Umbilical cord (tissue), 2 donors: ENCODE data around the gene RNF32. TPM values are rescaled to one million over a fixed set of nuclear protein-coding genes. Genes with fewer than 3 reads are reported as not detected.
"Not testable (repeated sequence)": the region's sequence is repeated elsewhere in the genome, so short reads cannot be mapped to it uniquely, and the experiment has no call there.

ENCODE experiments used
- DNase-seq: peaks from one replicate; pipeline ENCODE4 v3.0.0-alpha.2; 2015; ENCODE audit warnings: low spot score
- total RNA-seq: library from RNA; depleted of rRNA; stranded (reverse); fragments of >200 nt; gene quantifications from one replicate; pipeline ENCODE4 v1.2.3, GENCODE V29; 2014; ENCODE audit warnings: low replicate concordance; ENCODE audit not compliant: insufficient read depth

RNF32 gene
- total RNA-seq, 1 donor from 2014 or later, result not detected

DNA sequence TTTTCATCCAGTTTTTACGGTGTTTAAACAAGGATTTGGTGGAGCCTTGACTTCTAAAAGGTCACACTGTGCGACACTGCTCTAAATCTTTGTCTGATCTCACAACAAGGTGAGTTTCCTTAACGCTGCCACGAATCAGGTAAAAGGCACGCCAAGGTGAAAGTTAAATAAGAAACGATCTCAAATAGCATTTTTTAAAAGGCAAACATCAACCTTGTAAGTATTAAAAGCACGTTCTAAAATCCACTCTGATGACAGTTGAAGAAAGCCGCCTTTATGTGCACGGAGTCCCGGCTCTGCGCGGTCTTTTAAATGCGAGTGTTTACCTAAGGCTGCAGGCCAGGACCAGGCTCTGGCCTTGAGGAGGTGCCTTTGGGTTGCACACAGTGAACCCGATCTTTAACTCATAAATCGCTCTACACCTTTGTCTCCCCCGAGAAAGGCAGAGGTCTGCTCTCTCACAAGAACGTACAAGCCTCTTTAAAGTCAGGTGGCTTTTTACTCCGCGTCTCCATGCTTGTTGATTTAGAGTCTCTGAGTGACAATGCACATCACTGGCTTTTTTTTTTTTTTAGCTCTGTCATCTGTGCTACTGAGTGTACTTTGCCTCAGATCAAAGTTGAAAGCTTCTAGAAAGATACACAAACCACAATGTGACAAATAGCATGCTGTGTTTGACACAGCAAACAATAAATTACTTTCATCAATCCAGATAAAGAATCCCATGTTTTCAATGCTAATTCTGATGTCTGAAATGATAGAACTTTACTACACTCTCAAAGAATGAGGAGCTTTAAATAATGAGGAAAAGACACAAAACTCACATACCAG, 25.9 kb upstream of the RNF32 start:
- DNase-seq, result no peak

DNA sequence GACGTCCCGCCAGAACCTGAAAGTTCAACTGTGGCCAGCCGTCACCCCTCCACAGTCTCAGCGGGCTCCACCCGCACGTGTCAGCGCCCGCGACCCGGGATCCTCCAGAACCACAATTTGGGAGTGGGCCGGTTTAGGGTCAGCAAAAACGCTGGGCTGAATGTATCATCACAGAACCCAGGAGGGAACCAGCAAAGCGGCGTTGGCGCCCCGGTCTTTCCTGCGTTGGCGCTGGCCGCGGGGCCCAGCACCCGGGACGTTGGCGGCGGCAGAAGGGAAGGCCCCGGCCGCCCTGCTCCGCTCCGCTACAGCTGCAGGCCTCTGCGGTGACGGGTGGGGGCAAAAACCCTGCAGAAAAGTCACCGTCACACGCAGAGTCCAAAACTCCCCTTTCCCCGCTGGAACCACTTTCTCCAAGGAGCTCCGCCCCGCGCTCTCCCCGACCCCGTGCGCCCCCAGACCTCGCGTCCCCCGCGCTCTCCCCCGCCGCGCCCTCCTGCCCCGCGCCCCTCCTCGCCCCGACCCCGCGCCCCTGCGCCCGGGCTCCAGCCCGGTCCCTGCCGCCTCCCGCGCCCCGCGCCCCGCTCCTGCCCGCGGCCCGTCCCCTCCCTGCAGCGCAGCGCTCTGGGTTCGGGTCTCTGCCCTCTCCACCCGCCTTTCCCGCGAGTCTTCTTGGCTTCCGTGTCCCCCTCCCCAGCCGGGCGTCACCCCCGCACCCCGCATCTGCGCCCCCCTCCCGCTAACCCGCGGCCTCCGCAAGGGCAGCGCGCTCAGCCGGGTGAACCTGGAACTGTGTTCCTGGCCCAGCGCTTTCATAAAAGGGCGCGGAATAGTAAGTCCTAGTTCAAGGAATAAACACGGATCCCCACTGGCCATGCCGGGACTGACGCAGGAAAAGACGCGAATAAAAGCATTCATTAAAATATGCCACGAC, 24.0 kb upstream of the RNF32 start:
- DNase-seq, result no peak

DNA sequence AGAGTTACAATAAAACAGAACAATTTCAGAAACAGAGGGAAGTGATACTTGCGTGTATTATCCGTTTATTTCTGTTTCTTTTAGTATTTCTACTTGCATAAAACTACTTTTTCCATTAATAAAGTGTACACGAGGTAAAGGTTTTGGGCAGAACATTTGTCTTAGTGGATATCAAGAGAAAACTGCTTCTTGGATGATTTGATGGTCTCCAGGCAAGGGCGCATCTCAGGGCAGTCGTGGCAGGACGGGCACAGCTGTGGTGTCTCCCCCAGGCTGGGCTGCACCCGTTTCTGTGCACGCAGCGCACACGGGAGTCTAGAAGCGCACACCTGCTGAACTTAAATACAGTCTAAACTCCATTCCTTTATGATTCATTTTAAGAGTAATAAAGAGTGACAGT, 23.4 kb upstream of the RNF32 start:
- no peak for DNase-seq

DNA sequence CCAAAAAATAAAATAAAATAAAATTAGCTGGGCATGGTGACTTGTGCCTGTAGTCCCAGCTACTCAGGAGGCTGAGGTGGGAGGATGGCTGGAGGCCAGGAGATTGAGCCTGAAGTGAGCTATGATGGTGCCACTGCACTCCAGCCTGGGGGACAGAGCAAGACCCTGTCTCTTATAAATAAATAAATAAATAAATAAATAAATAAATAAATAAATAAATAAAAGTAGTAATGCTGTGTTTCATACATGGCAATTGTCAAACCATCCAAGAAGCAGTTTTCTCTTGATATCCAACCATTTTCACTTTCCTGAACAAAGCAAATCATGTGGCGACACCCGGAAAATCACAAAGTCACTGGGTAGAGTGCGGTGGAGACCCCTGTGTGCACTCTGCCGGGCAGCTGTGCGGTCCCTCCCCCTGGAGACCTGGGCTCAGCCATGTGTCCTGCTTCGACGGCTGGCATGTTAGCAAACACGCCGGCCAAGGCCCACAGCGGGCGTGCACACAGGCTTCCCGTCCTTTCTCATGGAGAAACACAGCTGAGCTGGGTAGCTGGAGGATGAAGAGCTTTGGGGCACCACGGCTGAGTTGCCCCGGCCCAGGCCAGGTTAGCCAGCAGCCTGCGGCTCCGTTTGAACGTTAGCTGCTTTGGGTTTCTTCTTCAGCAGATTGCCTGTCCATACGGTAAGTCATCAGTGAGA, 22.3 kb upstream of the RNF32 start:
- no peak for DNase-seq

DNA sequence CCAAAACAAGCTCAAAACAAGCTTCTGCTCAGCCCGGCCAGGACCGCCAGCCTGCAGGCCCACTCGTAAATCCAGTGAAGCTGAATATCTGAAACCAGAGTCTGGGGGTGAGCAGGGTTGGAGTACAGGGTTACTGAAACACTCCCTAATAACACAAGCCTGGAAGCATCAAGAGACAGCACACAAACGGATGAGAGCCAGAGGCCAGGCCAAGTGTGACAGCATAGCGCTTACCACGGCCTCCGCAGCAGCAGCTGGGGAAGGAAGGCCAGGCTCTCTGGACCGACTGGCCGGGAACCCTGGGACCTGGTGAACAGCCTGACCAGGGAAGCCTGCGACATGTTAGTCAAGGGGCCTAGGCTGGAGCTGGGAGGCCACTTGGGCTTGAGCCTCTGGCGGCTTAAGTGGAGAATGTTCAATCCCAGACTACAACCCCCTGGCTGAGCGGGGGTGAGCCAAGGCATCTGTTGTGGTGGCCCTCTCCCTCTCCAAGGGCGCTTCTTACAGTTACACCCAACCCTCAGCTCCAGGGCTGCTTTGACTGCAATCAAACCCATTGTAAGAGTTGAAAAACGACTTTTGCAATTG, 21.7 kb upstream of the RNF32 start:
- DNase-seq, result no peak

DNA sequence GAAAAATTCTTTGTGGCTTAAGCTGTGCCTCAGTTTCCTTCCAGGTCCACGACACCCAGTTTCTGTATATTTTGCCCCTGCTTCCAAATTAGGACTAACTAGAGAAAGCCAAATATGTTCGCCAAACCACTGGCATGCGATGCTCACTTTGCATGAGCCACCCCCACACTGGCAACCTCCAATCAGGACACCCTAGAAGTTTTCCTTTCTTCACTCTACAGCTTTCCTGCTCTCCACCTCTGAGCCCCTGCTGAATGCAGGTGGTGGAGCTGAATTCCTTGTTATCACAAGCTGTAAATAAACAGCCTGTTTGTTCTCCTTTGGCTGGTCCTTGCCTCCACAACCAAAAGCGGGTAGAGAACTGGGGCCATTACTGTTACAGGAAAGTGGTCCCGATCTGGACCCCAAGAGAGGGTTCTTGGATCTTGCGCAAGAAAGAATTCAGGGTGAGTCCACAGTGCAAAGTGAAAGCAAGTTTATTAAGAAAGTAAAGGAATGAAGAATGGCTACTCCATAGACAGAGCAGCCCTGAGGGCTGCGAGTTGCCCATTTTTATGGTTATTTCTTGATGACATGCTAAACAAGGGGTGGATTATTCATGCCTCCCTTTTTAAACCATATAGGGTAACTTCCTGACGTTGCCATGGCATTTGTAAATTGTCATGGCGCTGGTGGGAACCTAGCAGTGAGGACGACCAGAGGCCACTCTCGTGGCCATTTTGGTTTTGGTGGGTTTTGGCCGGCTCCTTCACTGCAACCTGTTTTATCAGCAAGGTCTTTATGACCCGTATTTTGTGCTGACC, 20.9 kb upstream of the RNF32 start:
- not testable (repeated sequence) for DNase-seq

DNA sequence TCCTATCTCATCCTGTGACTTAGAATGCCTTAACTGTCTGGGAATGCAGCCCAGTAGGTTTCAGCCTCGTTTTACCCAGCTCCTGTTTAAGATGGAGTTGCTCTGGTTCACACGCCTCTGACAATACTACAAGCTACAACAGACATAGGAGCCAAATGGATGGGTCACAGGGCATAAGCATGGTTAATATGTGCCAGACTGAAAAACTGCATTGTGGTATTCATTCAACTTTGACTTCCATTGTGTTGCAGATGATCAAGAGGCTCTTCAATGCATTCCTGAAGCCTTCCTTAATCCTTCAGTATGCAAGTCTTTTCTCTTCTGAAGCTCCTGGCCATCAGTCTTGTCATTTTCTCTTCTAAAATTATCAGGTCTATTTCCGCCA, 20.3 kb upstream of the RNF32 start:
- no peak for DNase-seq

DNA sequence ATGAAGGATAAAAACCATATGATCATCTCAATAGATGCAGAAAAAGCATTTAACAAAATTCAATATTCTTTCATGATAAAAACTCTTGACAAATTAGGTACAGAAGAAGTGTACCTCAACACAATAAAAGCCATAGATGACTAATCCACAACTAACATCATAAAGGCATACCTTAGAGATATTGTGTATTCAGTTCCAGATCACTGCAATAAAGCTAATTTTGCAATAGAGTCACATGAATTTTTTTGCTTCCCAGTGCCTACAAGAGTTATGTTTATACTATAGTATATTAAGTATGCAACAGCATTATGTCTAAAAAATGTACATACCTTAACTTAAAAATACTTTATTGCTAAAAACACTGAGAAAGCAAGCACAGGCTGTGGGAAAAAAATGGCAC, 18.9 kb upstream of the RNF32 start:
- DNase-seq, result no peak

DNA sequence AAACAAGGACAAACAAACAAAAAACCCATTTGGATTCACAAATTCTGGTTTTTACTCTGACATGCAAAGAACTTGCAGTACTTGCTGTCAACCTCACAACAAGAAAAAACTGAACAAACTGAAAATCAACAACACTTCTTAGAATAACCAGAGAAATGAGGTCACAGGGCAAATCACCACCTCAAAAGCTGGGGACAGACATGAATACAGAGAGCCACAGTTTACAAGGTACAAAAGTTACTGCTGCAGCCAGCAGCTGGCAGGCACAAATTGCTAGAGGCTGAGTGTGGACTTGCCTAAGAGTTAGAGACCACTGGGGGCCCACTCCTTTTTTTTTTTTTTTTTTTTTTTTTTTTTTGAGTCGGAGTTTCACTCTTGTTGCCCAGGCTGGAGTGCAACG, 15.0 kb upstream of the RNF32 start:
- no peak for DNase-seq

DNA sequence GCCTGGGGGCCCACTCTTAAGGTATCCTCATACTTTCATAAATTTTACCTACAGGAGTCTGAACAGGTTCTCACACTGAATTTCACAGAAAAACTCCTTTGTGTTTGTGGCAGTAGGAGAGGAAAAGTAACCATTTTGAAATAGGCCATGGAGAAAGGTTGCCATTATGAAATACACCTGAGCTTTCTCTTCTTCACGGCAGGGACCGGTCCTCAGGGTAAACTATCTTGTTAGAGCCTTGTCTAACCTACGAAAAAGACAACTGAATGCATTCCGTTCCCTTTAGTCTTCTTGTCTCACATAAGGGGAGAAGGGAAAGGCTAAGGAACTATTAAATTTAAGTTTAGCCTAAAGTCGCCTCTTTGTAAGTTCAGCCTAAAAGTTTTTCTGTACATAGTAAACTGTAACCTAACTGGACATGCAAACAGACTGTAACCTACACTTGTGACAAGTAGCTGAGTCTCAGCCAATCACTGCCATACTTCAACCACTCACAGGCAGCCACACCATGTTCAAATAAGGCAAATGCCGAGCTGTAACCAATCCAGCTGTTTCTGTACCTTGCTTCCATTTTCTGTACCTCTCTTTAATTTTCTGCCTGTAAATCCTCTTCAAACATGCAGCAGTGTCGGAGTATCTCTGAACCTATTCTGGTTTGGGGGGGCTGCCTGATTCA, 14.2 kb upstream of the RNF32 start:
- no peak for DNase-seq

DNA sequence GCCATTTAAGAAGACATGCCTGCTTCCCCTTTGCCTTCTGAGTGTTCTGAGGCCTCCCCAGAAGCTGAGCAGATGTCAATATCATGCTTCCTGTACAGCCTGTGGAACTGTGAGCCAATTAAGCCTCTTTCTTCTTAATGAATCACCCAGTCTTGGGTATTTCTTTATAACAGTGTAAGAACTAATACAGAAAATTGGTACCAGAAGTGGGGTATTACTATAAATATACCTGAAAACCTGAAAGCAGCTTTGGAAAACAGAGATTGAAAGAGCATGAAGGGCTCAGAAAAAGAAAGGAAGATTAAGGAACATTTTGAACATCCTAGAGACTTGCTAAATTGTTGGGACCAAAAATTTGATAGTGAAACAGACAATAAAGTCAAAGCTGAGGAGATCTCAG, 12.0 kb upstream of the RNF32 start:
- no peak for DNase-seq

DNA sequence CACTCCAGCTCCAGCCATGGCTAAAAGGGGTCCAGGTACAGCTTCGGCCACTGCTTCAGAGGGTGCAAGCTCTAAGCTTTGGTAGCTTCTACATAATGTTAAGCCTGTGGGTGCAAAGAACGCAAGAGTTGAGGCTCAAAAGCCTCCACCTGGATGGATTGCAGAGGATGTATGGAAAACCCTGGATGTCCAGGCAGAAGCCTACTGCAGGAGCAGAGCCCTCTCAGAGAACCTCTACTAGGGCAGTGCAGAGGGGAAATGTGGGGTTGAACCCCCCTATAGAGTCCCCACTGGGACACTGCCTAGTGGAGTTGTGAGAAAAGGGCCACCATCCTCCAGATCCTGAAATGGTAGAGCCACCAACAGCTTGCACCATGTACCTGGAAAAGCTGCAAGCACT, 10.7 kb upstream of the RNF32 start:
- DNase-seq, result no peak

DNA sequence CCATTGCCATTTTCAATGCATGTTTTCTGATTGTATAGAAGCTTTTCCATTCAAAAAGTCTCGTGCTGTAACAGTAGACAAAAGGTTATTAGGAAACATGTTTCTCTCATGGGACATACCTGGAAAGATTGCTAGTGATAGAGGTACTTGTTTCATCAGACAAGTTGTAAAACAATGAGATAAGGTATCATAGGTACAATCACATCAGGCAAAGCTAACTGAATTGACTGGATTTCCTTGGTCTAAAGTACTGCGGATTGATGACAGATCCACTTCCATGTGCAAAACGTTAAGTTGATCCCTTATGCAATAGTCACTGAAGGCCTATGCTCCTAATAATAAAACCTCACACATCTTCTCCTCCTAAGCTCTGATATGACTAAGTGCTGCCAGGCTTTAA, 6.5 kb upstream of the RNF32 start:
- DNase-seq, result no peak

DNA sequence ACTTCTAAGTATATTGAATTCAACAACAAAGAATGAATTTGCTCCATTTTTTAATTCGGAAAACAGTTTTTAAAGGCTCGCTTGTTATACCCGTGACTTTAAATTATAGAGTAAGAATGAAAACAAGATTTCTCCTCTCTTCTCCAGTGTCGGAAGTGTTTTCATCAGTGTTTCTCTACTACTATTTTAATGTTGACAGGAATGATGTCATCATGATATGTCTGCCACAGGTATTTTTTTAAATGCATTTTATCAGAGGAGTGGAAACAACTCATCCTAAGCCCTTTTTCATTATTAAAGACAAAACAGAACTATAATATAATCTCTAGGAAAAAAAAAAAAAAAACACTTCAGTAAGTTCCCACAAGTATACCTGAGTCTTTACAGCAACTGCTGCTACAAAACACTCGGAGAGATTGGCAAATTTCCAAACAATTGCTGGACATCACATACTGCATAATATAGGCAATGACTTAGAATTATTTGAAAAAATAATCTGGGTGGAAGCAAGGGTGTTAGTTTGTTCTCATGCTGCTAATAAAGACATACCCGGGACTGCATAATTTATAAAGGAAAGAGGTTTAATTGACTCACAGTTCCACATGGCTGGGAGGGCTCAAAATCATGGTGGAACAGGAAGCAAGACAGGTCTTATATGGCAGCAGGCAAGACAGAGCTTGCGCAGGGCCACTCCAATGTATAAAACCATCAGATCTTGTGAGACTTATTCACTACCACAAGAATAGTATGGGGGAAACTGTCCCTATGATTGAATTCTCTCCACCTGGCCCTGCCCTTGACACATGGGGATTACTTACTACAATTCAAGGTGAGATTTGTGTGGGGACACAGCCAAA, 4.8 kb upstream of the RNF32 start:
- no peak for DNase-seq

DNA sequence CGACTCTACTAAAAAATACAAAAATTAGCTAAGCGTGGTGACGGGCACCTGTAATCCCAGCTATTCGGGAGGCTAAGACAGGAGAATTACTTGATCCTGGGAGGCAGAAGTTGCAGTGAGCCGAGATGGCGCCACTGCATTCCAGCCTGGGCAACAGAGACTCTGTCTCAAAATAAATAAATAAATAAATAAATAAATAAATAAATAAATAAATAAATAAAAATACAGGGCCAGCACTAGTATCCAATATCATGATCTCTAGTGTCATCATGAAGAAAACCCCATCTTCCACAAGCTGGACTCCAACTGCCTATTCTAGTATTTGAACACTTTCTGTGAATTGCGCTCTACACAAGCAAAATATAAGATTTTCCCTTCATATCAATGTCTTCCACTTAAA, 3.5 kb upstream of the RNF32 start:
- DNase-seq, result not testable (repeated sequence)

DNA sequence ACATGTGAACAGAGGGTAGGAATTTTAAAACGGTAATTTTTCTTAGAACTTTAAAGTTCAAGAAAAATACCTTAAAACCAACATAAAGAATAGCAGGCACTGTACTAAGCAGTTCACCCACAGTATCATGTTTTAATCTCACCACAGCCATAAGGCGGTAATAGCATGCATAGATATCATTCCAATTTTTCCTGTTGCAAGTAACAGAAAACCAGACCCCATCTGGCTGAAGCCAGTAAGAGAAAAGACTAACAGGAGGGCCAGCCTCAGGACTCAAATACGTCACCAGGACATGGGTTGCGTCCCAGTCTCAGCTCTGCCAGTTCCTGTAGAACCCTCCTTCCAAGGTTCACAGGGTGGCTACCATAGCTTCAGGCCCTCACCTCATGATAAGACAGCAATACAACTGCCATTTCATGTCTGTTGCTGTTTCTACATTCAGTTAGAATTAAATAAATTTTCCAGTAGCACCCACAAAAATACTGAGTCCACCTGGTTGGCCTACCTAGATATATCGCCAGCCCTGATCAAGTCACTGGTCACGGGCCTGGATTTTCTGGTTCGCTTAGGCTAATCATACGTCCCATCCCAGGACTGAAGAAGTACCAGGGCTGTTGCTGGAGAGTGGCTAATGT, 2.0 kb upstream of the RNF32 start:
- no peak for DNase-seq

DNA sequence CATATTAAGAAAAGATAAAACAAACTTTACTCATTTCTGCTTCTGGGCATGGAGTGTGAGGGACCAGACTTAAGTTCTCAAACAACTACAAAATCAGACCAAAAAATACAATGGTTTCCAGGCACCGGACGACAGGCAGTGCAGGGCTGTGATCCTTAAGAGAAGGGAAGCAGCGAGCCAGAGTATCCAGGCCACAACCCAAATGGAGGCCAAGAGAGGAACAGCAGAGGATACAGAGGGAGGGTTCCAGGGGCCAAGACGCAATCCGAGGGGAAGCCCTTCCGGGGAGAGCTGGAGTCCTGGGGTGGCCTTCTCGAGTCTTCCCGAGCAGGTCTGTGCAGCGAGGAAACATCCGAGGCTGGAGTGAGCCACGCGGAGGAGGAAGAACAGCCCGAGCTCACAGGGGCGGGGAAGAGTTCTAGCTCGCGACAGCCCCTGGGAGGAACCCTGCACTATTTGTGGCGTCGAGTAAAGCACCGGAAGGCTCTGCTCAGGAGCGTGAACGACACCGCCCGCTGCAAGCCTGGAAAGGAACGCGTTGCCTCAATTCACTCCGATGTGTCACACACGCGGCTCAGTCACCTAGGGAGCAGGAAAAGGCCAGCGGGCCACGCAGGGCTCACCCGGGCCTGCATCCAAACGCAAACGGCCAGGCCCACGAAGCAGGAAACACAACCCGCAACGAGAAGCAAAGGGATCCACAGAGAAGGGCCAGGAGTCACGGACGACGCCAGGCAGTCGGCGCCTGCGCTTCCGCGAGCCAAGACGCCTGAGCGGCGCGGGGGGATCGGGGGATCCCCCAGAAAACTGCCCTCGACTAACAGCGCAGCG, 933 bp upstream of the RNF32 start:
- no peak for DNase-seq

DNA sequence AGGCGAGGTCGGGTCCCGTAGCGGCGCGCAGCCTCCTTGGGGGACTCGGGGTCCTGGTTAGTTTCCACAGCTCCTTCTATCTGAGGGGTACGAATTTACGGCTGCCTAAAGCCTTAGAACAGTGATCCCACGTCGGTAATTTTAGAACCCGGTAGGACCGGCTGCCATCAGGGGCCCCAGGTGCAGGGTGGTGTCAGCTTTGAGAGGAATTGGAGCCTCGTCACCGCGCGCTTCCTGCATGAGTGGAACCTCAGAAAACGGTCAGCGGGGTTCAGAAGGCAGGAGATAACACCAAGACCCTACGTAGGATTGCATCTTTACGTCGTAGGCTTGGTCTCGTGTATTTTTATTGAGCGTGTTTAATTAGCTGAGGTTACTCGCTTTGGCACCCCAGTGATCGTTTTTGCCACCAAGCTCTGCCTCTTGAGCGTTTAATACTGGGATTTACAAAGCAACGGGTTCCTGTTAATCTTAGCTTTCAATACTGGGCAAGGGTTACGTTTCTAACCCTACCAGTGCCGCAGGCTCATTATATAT, 443 bp downstream of the RNF32 start:
- DNase-seq, result no peak
